ENCODE results near the gene CD58.

DNA sequence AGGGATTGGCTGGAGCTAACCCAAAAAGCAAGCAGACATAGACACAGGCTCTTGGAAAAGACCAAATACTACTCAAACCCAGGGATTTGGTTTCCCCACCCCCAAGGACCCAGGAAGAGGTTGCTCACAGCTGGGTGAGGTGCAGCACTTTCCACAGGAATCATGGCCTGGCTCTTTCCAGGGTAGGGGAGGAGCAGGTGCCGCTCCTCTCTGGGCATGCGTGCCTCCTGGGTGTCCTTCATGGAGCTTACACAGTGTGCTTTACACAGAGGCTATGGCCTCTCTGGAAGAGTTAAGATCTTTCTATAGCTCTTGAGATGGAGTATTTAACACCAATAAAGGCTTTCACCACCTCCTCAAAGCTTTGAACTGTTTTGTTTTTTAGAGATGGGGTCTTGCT lies 88.3 kb downstream of the CD58 start:
- no peak for TF ChIP-seq POLR2A (IDR thresholded peaks at IDR 0.05)
- no peak for TF ChIP-seq EP300 (IDR thresholded peaks at IDR 0.05)
- TF ChIP-seq, protein P1, sequence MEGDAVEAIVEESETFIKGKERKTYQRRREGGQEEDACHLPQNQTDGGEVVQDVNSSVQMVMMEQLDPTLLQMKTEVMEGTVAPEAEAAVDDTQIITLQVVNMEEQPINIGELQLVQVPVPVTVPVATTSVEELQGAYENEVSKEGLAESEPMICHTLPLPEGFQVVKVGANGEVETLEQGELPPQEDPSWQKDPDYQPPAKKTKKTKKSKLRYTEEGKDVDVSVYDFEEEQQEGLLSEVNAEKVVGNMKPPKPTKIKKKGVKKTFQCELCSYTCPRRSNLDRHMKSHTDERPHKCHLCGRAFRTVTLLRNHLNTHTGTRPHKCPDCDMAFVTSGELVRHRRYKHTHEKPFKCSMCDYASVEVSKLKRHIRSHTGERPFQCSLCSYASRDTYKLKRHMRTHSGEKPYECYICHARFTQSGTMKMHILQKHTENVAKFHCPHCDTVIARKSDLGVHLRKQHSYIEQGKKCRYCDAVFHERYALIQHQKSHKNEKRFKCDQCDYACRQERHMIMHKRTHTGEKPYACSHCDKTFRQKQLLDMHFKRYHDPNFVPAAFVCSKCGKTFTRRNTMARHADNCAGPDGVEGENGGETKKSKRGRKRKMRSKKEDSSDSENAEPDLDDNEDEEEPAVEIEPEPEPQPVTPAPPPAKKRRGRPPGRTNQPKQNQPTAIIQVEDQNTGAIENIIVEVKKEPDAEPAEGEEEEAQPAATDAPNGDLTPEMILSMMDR (IDR thresholded peaks at IDR 0.05): no peak

All from ovary (tissue), 3 donors.